Astrocyte (in vitro differentiated cells and primary cell): ENCODE measurements around the gene ZNF593. TPM values are rescaled to one million over a fixed set of nuclear protein-coding genes. Genes with fewer than 3 reads are reported as not detected.

Experiments used
- DNase-seq: peaks from one replicate; pipeline ENCODE4 v3.0.0-alpha.2; 2010; ENCODE audit warnings: low read depth
- FAIRE-seq: peaks from 2 replicates; lab custom pipeline; 2011; peaks lifted over from hg19 to GRCh38; lab: Jason Lieb, UNC
- H2AFZ ChIP-seq: 2 replicates; pipeline ENCODE4 v1.6.0; 2012; ENCODE audit warnings: low read depth, low read length, inconsistent platforms
- H3K27ac ChIP-seq: 2 replicates; pipeline ENCODE4 v1.5.1; 2011; ENCODE audit warnings: low read depth, low read length, inconsistent platforms
- H3K27me3 ChIP-seq: 2 replicates; pipeline ENCODE4 v1.6.0; 2011; ENCODE audit warnings: low read length, inconsistent platforms; ENCODE audit not compliant: insufficient read depth
- H3K36me3 ChIP-seq: 2 replicates; pipeline ENCODE4 v1.5.1; 2011; ENCODE audit warnings: low read length, inconsistent platforms; ENCODE audit not compliant: insufficient read depth
- H3K4me1 ChIP-seq: 2 replicates; pipeline ENCODE4 v1.5.1; 2011; ENCODE audit warnings: low read length, inconsistent platforms; ENCODE audit not compliant: insufficient read depth
- H3K4me2 ChIP-seq: 2 replicates; pipeline ENCODE4 v1.6.0; 2012; ENCODE audit warnings: low read length, inconsistent platforms
- H3K4me3 ChIP-seq: 2 replicates; pipeline ENCODE4 v1.5.1; 2011; ENCODE audit warnings: low read depth, mild to moderate bottlenecking, low read length, inconsistent platforms; ENCODE audit not compliant: insufficient read depth
- H3K79me2 ChIP-seq: 2 replicates; pipeline ENCODE4 v1.6.0; 2012; ENCODE audit warnings: mild to moderate bottlenecking, low read length, inconsistent platforms; ENCODE audit not compliant: insufficient read depth
- H3K9ac ChIP-seq: 2 replicates; pipeline ENCODE4 v1.6.0; 2012; ENCODE audit warnings: mild to moderate bottlenecking, low read length, inconsistent platforms
- H3K9me3 ChIP-seq: 2 replicates; pipeline ENCODE4 v1.5.1; 2012; ENCODE audit warnings: low read depth, mild to moderate bottlenecking, low read length, inconsistent platforms; ENCODE audit not compliant: insufficient read depth
- H4K20me1 ChIP-seq: 2 replicates; pipeline ENCODE4 v1.6.0; 2012; ENCODE audit warnings: low read length, inconsistent platforms; ENCODE audit not compliant: insufficient read depth
- H3K27ac Mint-ChIP-seq: one replicate; pipeline ENCODE4 v1.8.0; 2021; ENCODE audit warnings: mild to moderate bottlenecking, mixed read lengths; ENCODE audit not compliant: unreplicated experiment
- H3K27me3 Mint-ChIP-seq: one replicate; pipeline ENCODE4 v1.8.0; 2021; ENCODE audit warnings: low read depth, mixed read lengths; ENCODE audit not compliant: unreplicated experiment
- H3K36me3 Mint-ChIP-seq: one replicate; pipeline ENCODE4 v1.8.0; 2021; ENCODE audit warnings: low read depth, mixed read lengths; ENCODE audit not compliant: unreplicated experiment
- H3K4me1 Mint-ChIP-seq: one replicate; pipeline ENCODE4 v1.8.0; 2021; ENCODE audit warnings: low read depth, mixed read lengths; ENCODE audit not compliant: unreplicated experiment
- H3K4me3 Mint-ChIP-seq: one replicate; pipeline ENCODE4 v1.8.0; 2021; ENCODE audit warnings: mild to moderate bottlenecking, moderate library complexity, mixed read lengths; ENCODE audit not compliant: unreplicated experiment
- H3K9me3 Mint-ChIP-seq: one replicate; pipeline ENCODE4 v1.8.0; 2021; ENCODE audit warnings: mild to moderate bottlenecking, mixed read lengths; ENCODE audit not compliant: unreplicated experiment
- EZH2 ChIP-seq: IDR thresholded peaks from 2 replicates; pipeline ENCODE4 v1.6.1; 2012; ENCODE audit warnings: mild to moderate bottlenecking, low read length, inconsistent platforms; ENCODE audit not compliant: insufficient read depth
- total RNA-seq: library from RNA; stranded (reverse); gene quantifications from 2 replicates; pipeline ENCODE4 v1.2.1, GENCODE V29; 2021
- TF ChIP-seq, protein P1 (sequence below): IDR thresholded peaks from 2 replicates; pipeline ENCODE4 v1.5.1; 2011; ENCODE audit warnings: low read depth, mild to moderate bottlenecking, inconsistent platforms, low read length, moderate library complexity; ENCODE audit not compliant: insufficient read depth

ZNF593 gene
- total RNA-seq, 1 donor from 2014 or later: 34.4 TPM

DNA sequence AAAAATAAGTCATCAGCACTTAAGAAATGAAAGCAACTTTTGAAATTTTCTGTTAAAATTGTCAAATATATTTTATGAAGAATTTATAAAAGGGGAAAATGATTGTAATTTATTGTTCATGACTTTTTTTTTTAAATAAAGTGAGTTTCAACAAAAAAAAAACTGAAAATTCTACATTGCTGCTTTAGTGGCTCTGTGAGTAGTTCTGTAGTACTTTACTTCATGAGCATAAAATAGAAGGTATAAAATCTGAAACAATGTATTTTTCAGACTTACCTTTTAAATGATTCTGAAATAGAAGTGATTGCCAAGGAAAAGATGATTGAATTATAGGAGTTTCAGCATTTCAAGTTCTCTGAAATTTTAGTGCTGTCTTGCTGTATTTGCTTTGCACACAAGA, 44.3 kb upstream of the ZNF593 start:
- Histone ChIP-seq H3K27ac (no peak overlapping the region), H3K4me1 (peaks cover 9% of the 10 kb centered on the region), H2AFZ (no peak overlapping the region), H4K20me1 (no peaks in the 10 kb centered on the region), H3K79me2 (no peaks in the 10 kb centered on the region), H3K4me2 (no peak overlapping the region), H3K4me3 (no peak overlapping the region), H3K36me3 (peaks cover 4% of the 10 kb centered on the region), H3K9me3 (no peaks in the 10 kb centered on the region), H3K9ac (no peak overlapping the region), H3K27me3 (no peaks in the 10 kb centered on the region)
- Mint-ChIP-seq H3K36me3 (peaks cover 3% of the 10 kb centered on the region), H3K27me3 (no peaks in the 10 kb centered on the region), H3K27ac (no peak overlapping the region), H3K4me3 (no peak overlapping the region), H3K4me1 (peaks cover 15% of the 10 kb centered on the region), H3K9me3 (no peaks in the 10 kb centered on the region)
- TF ChIP-seq, protein P1, sequence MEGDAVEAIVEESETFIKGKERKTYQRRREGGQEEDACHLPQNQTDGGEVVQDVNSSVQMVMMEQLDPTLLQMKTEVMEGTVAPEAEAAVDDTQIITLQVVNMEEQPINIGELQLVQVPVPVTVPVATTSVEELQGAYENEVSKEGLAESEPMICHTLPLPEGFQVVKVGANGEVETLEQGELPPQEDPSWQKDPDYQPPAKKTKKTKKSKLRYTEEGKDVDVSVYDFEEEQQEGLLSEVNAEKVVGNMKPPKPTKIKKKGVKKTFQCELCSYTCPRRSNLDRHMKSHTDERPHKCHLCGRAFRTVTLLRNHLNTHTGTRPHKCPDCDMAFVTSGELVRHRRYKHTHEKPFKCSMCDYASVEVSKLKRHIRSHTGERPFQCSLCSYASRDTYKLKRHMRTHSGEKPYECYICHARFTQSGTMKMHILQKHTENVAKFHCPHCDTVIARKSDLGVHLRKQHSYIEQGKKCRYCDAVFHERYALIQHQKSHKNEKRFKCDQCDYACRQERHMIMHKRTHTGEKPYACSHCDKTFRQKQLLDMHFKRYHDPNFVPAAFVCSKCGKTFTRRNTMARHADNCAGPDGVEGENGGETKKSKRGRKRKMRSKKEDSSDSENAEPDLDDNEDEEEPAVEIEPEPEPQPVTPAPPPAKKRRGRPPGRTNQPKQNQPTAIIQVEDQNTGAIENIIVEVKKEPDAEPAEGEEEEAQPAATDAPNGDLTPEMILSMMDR: no peak
- no peak for TF ChIP-seq EZH2
- FAIRE-seq (no peak), DNase-seq (no peak)

- H3K4me3 Mint-ChIP-seq: no peak overlapping the region
- Histone ChIP-seq H3K36me3 (peaks cover 4% of the 10 kb centered on the region), H3K4me2 (no peak overlapping the region), H3K27me3 (no peaks in the 10 kb centered on the region), H3K79me2 (no peaks in the 10 kb centered on the region), H3K4me3 (no peak overlapping the region), H4K20me1 (no peaks in the 10 kb centered on the region), H3K27ac (no peak overlapping the region), H2AFZ (no peak overlapping the region), H3K9me3 (no peaks in the 10 kb centered on the region), H3K4me1 (peaks cover 9% of the 10 kb centered on the region), H3K9ac (no peak overlapping the region)
- no peak overlapping the region for H3K27ac Mint-ChIP-seq
- H3K36me3 Mint-ChIP-seq: peaks cover 3% of the 10 kb centered on the region
- no peak for DNase-seq
- H3K9me3 Mint-ChIP-seq: no peaks in the 10 kb centered on the region
- no peak for FAIRE-seq
- no peak for TF ChIP-seq EZH2
- TF ChIP-seq, protein P1: no peak
- H3K27me3 Mint-ChIP-seq: no peaks in the 10 kb centered on the region
- H3K4me1 Mint-ChIP-seq: peaks cover 15% of the 10 kb centered on the region
These were observed 43.8 kb upstream of the ZNF593 start for GRCh38 chr1:26125946-26126320.

DNA sequence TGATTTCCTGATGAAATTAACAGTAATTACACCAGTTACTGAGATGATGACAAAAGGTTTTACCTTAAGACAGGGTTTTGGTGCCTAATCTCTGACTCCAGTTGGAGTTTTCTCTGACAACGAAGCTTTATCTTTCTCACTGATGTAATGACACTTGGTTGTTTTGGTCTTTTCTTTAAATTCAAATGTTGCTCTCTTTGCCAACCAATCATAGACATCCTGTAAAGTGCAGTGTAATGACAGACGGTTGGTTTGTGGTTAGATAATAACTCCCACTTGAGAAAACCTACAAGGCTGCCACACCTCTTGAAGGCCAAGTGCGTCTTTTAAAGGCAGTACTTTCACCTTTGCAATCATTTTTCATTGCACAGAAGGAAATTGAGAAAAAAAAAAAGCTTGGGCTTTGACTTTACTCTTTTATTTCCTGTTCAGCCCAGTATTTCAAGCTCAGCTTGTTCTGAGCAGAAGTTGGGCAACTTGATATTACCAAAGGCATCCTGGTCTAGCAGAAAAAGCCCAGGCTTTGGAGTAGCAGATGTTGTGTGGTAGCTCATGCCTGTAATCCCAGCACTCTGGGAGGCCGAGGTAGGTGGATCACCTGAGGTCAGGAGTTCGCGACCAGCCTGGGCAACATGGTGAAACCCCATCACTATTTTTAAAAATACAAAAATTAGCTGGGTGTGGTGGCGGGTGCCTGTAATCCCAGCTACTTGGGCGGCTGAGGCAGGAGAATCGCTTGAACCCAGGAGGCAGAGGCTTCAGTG, 43.2 kb upstream of the ZNF593 start:
- Mint-ChIP-seq H3K4me3 (no peak overlapping the region), H3K27ac (no peak overlapping the region)
- DNase-seq: peak; percentile 60

More for the DNA sequence above, 43.2 kb upstream of the ZNF593 start:
- Histone ChIP-seq H3K9ac (no peak overlapping the region), H3K9me3 (no peaks in the 10 kb centered on the region), H3K79me2 (no peaks in the 10 kb centered on the region), H3K27me3 (no peaks in the 10 kb centered on the region), H4K20me1 (no peaks in the 10 kb centered on the region), H3K36me3 (peaks cover 4% of the 10 kb centered on the region), H3K4me2 (no peak overlapping the region), H3K4me3 (no peak overlapping the region), H3K4me1 (peaks cover 9% of the 10 kb centered on the region), H3K27ac (no peak overlapping the region), H2AFZ (no peak overlapping the region)
- Mint-ChIP-seq H3K27me3 (no peaks in the 10 kb centered on the region), H3K36me3 (peaks cover 3% of the 10 kb centered on the region), H3K4me1 (peaks cover 15% of the 10 kb centered on the region), H3K9me3 (no peaks in the 10 kb centered on the region)
- FAIRE-seq: no peak
- TF ChIP-seq EZH2: no peak
- TF ChIP-seq, protein P1: no peak
